SK-N-SH (cell line): ENCODE results near the gene HACD1. TPM values are rescaled to one million over a fixed set of nuclear protein-coding genes. Genes with fewer than 3 reads are reported as not detected.
A peak's percentile ranks its signal among the peaks of the same experiment; 100 is the strongest.

Experiments used
- CTCF ChIA-PET: fragments of 300-600, 350-600 bp; formaldehyde crosslinking; extraction: SDS; loops from one replicate; lab custom pipeline; 2021; lab: Yijun Ruan, JAX
- POLR2A ChIA-PET: fragments of 350-600 bp; sonication (Branson Sonifier 250); formaldehyde crosslinking; extraction: SDS; loops from one replicate; lab custom pipeline; 2020; ENCODE audit warnings: antibody characterized with exemption, inconsistent platforms; lab: Yijun Ruan, JAX
- DNase-seq: peaks from one replicate; pipeline ENCODE4 v3.0.0; 2012
- H2AFZ ChIP-seq: fragments of 200-600 bp; sonication (generic); 2 replicates; pipeline ENCODE4 v1.8.1; 2016; ENCODE audit warnings: antibody characterized with exemption, mild to moderate bottlenecking, low read depth
- H3F3A ChIP-seq: fragments of 200-600 bp; sonication (generic); replicated peaks from 2 replicates; pipeline ENCODE3; 2016; ENCODE audit warnings: antibody characterized with exemption, mild to moderate bottlenecking; ENCODE audit not compliant: insufficient read depth
- H3K27ac ChIP-seq, 2 experiments: fragments of 200-500 bp in 1 of 2; fragments of 200-600 bp in 1 of 2; sonication (Bioruptor generic) in 1 of 2; sonication (generic), shearing (Covaris generic) in 1 of 2; 2 replicates each; pipeline versions ENCODE4 v1.5.1 to v1.6.1; 2014 to 2016; ENCODE audit warnings: low read depth in 2 of 2, inconsistent platforms in 1 of 2, low read length in 1 of 2, mild to moderate bottlenecking in 1 of 2, mixed read lengths in 1 of 2
- H3K27me3 ChIP-seq: fragments of 200-600 bp; sonication (generic), shearing (Covaris generic); 2 replicates; pipeline ENCODE4 v1.6.1; 2016; ENCODE audit warnings: mixed run types; ENCODE audit not compliant: insufficient read depth
- H3K36me3 ChIP-seq, 2 experiments: fragments of 200-500 bp in 1 of 2; fragments of 200-600 bp in 1 of 2; sonication (Bioruptor generic) in 1 of 2; sonication (generic) in 1 of 2; replicated peaks in 1 of 2; 2 replicates each; pipeline versions ENCODE3 to v1.5.1; 2014 to 2016; ENCODE audit warnings: low read length in 1 of 2, mild to moderate bottlenecking in 1 of 2; ENCODE audit not compliant: insufficient read depth in 2 of 2, control insufficient read depth in 1 of 2
- H3K4me1 ChIP-seq, 2 experiments: fragments of 200-500 bp in 1 of 2; fragments of 200-600 bp in 1 of 2; sonication (Bioruptor generic) in 1 of 2; sonication (generic), shearing (Covaris generic) in 1 of 2; 2 replicates each; pipeline versions ENCODE4 v1.5.1 to v1.6.1; 2014 to 2016; ENCODE audit warnings: low read depth in 1 of 2, low read length in 1 of 2, mixed run types in 1 of 2; ENCODE audit not compliant: insufficient read depth in 2 of 2, control insufficient read depth in 1 of 2
- H3K4me2 ChIP-seq: fragments of 200-600 bp; sonication (generic), shearing (Covaris generic); 2 replicates; pipeline ENCODE4 v1.6.1; 2017; ENCODE audit warnings: mixed run types
- H3K4me3 ChIP-seq, 2 experiments: fragments of 200-500 bp in 1 of 2; fragments of 200-600 bp in 1 of 2; sonication (Bioruptor generic) in 1 of 2; sonication (generic), shearing (Covaris generic) in 1 of 2; 2 replicates each; pipeline versions ENCODE4 v1.5.1 to v1.8.1; 2014 to 2016; ENCODE audit warnings: low read depth in 2 of 2, inconsistent platforms in 1 of 2, low read length in 1 of 2, mild to moderate bottlenecking in 1 of 2, mixed read lengths in 1 of 2, moderate library complexity in 1 of 2
- H3K79me2 ChIP-seq: fragments of 200-600 bp; sonication (generic); 2 replicates; pipeline ENCODE4 v1.8.1; 2017; ENCODE audit warnings: mild to moderate bottlenecking; ENCODE audit not compliant: insufficient read depth
- H3K9ac ChIP-seq: fragments of 200-600 bp; sonication (generic); 2 replicates; pipeline ENCODE4 v1.6.1; 2017; ENCODE audit warnings: mixed run types
- H3K9me2 ChIP-seq: fragments of 200-600 bp; sonication (generic); 2 replicates; pipeline ENCODE4 v1.6.1; 2017; ENCODE audit warnings: mixed run types
- H3K9me3 ChIP-seq: fragments of 200-600 bp; sonication (generic); 2 replicates; pipeline ENCODE4 v1.6.1; 2017; ENCODE audit warnings: mixed run types, mild to moderate bottlenecking, moderate library complexity
- H4K20me1 ChIP-seq: fragments of 200-600 bp; sonication (generic); 2 replicates; pipeline ENCODE4 v1.6.1; 2017; ENCODE audit warnings: mild to moderate bottlenecking, mixed run types; ENCODE audit not compliant: insufficient read depth
- CHD2 ChIP-seq: fragments of 150-350 bp; IDR thresholded peaks from 2 replicates; pipeline ENCODE4 v1.6.1; 2018; ENCODE audit warnings: low read length; ENCODE audit not compliant: partially characterized antibody
- EP300 ChIP-seq, 2 experiments: IDR thresholded peaks; 2 replicates each; pipeline versions ENCODE4 v1.4.0 to v1.6.1; 2012; ENCODE audit warnings: borderline replicate concordance in 1 of 2, low read depth in 1 of 2, low read length in 1 of 2
- EZH2phosphoT487 ChIP-seq: fragments of 200-600 bp; sonication (generic); IDR thresholded peaks from 2 replicates; pipeline ENCODE4 v1.6.1; 2017; ENCODE audit warnings: low read depth, mixed run types, mild to moderate bottlenecking, antibody characterized with exemption, moderate library complexity, borderline replicate concordance
- FOXJ3 ChIP-seq: sonication (generic); formaldehyde crosslinking; IDR thresholded peaks from 2 replicates; pipeline ENCODE4 v1.5.1; 2020; ENCODE audit warnings: mild to moderate bottlenecking, missing genetic modification reagents
- GABPA ChIP-seq: IDR thresholded peaks from 2 replicates; pipeline ENCODE4 v1.4.0; 2012; ENCODE audit warnings: low read depth, mild to moderate bottlenecking
- MEF2A ChIP-seq: IDR thresholded peaks from 2 replicates; pipeline ENCODE4 v1.4.0; 2012; ENCODE audit warnings: low read depth, borderline replicate concordance
- MXI1 ChIP-seq: IDR thresholded peaks from 2 replicates; pipeline ENCODE4 v1.6.1; 2012; ENCODE audit warnings: mild to moderate bottlenecking, low read depth, low read length, improper control_type of control experiment
- NFIC ChIP-seq: IDR thresholded peaks from 2 replicates; pipeline ENCODE4 v1.4.0; 2012; ENCODE audit warnings: borderline replicate concordance
- NRF1 ChIP-seq: IDR thresholded peaks from 2 replicates; pipeline ENCODE4 v1.6.1; 2012; ENCODE audit warnings: low read depth, mild to moderate bottlenecking, low read length
- POLR2AphosphoS5 ChIP-seq: IDR thresholded peaks from 2 replicates; pipeline ENCODE4 v1.6.1; 2012; ENCODE audit warnings: low read depth, low read length
- RAD21 ChIP-seq: IDR thresholded peaks from 2 replicates; pipeline ENCODE4 v1.6.1; 2012; ENCODE audit warnings: mild to moderate bottlenecking, low read length
- RCOR1 ChIP-seq: fragments of 150-350 bp; IDR thresholded peaks from 2 replicates; pipeline ENCODE4 v1.6.1; 2017; ENCODE audit warnings: antibody characterized with exemption, low read length
- RFX5 ChIP-seq: IDR thresholded peaks from 2 replicates; pipeline ENCODE4 v1.6.1; 2012; ENCODE audit warnings: mild to moderate bottlenecking, improper control_type of control experiment, low read length
- SIN3A ChIP-seq: IDR thresholded peaks from 2 replicates; pipeline ENCODE4 v1.6.1; 2012; ENCODE audit warnings: low read depth, mild to moderate bottlenecking, low read length, moderate library complexity, borderline replicate concordance
- SMC3 ChIP-seq: IDR thresholded peaks from 2 replicates; pipeline ENCODE4 v1.6.1; 2012; ENCODE audit warnings: low read depth, low read length, improper control_type of control experiment
- TCF12 ChIP-seq: IDR thresholded peaks from 2 replicates; pipeline ENCODE4 v1.4.0; 2012
- WGBS: methylation state at CpG from one replicate; pipeline ENCODE4 v1.1.6; 2017; ENCODE audit warnings: low lambda C conversion rate; 5-methylcytosine and 5-hydroxymethylcytosine counted together
- polyA plus RNA-seq, 3 experiments: library from polyadenylated mRNA; depleted of rRNA; stranded (reverse); fragments of >200 nt; gene quantifications; 2 replicates each; pipeline ENCODE4 v1.2.3, GENCODE V29; 2012
- TF ChIP-seq, protein P1 (sequence below): IDR thresholded peaks from 2 replicates; pipeline ENCODE4; 2012
- TF ChIP-seq, protein P2 (sequence below): IDR thresholded peaks from 2 replicates; pipeline ENCODE4 v1.4.0; 2012; ENCODE audit warnings: low read depth, borderline replicate concordance
- TF ChIP-seq, protein P3 (sequence below): fragments of 150-350 bp; IDR thresholded peaks from 2 replicates; pipeline ENCODE4 v1.6.1; 2016; ENCODE audit warnings: mild to moderate bottlenecking, low read depth, low read length
- TF ChIP-seq, protein P4 (sequence below): IDR thresholded peaks from 2 replicates; pipeline ENCODE4 v1.4.0; 2012; ENCODE audit warnings: low read depth, borderline replicate concordance

HACD1 gene
- polyA plus RNA-seq, 1 of the 3 experiments (the other 2 are of a cell fraction), result 23.9 TPM

DNA sequence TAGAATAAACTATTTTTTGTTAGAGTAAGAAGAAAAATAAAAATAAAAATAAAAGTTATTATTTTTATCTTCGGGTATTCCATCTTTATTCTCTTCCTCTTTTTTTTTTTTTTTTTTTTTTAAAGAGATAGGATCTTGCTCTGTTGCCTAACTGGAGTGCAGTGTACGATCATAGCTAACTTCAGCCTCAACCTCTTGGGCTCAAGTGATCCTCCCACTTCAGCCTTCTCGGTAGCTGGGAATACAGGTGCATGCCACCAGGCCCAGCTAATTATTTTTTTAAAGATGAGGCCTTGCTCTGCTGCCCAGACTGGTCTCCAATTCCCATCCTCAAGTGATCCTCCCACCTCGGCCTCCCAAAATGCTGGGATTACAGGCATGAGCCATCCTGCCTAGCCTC lies 42.2 kb upstream of the HACD1 start (continued):
- TF ChIP-seq, protein P1, sequence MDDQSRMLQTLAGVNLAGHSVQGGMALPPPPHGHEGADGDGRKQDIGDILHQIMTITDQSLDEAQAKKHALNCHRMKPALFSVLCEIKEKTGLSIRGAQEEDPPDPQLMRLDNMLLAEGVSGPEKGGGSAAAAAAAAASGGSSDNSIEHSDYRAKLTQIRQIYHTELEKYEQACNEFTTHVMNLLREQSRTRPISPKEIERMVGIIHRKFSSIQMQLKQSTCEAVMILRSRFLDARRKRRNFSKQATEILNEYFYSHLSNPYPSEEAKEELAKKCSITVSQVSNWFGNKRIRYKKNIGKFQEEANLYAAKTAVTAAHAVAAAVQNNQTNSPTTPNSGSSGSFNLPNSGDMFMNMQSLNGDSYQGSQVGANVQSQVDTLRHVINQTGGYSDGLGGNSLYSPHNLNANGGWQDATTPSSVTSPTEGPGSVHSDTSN, result no peak
- TF ChIP-seq EZH2phosphoT487 (no peak), NFIC (no peak)
- TF ChIP-seq, all 33 proteins: peak for 0

DNA sequence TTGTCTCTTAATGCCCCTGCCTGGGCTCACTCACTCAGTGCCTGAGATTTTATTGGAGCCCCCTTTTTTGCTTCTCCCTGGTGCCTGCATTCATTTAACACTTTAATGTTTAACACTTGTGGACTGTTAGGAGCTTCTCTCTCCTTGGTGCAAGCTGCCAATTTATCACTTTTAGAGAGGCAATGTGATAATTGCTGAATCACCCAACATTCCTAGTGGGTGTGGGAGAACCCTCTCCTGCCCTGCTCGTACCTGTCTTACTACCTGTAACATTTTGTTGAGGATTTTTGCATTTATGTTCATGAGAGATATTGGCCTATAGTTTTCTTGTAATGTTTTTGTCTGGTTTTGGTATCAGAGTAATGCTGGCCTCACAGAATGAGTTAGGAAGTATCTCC lies 39.9 kb upstream of the HACD1 start:
- Histone ChIP-seq H3K9me3 (peaks cover 8% of the 10 kb centered on the region), H3K4me2 (no peak overlapping the region), H3K27me3 (no peaks in the 10 kb centered on the region), H3K9ac (no peak overlapping the region), H3K4me3 (no peak overlapping the region), H3K27ac (peak overlapping the region in 1 of 2 experiments; percentile 68; a peak in 1 of 4 replicates), H3K36me3 (peaks cover 3 to 13% of the 10 kb centered on the region in 2 experiments), H3F3A (peaks cover 37% of the 10 kb centered on the region), H3K79me2 (peaks cover 97% of the 10 kb centered on the region), H2AFZ (no peak overlapping the region), H4K20me1 (no peaks in the 10 kb centered on the region), H3K4me1 (peaks cover 0 to 19% of the 10 kb centered on the region in 2 experiments; a peak in 3 of 4 replicates), H3K9me2 (no peaks in the 10 kb centered on the region)
- ChIA-PET CTCF (interaction anchor here (1.1 kb wide), 1 partner anchor 9 kb away, joined by 3 read pairs; no protein-coding TSS in a partner anchor), POLR2A (no interaction called here)
- no peak for DNase-seq
- whole genome bisulfite sequencing, result 85% methylated on average over 1 of the region's 1 CpG
- TF ChIP-seq MXI1 (no peak), SIN3A (no peak), RFX5 (no peak), RCOR1 (no peak), SMC3 (no peak), NRF1 (no peak), CHD2 (no peak), FOXJ3 (CRISPR knock-in tag) (no peak), POLR2AphosphoS5 (no peak), GABPA (no peak), MEF2A (no peak), RAD21 (no peak), TCF12 (no peak), EP300 (IDR thresholded peaks at IDR 0.05; ENCODE audit: borderline replicate concordance in 1 of 2, low read depth in 1 of 2, low read length in 1 of 2) (no peak)
- TF ChIP-seq, protein P2, sequence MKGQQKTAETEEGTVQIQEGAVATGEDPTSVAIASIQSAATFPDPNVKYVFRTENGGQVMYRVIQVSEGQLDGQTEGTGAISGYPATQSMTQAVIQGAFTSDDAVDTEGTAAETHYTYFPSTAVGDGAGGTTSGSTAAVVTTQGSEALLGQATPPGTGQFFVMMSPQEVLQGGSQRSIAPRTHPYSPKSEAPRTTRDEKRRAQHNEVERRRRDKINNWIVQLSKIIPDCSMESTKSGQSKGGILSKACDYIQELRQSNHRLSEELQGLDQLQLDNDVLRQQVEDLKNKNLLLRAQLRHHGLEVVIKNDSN, result no peak
- TF ChIP-seq, protein P3, sequence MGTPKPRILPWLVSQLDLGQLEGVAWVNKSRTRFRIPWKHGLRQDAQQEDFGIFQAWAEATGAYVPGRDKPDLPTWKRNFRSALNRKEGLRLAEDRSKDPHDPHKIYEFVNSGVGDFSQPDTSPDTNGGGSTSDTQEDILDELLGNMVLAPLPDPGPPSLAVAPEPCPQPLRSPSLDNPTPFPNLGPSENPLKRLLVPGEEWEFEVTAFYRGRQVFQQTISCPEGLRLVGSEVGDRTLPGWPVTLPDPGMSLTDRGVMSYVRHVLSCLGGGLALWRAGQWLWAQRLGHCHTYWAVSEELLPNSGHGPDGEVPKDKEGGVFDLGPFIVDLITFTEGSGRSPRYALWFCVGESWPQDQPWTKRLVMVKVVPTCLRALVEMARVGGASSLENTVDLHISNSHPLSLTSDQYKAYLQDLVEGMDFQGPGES, result no peak
- TF ChIP-seq, protein P4, sequence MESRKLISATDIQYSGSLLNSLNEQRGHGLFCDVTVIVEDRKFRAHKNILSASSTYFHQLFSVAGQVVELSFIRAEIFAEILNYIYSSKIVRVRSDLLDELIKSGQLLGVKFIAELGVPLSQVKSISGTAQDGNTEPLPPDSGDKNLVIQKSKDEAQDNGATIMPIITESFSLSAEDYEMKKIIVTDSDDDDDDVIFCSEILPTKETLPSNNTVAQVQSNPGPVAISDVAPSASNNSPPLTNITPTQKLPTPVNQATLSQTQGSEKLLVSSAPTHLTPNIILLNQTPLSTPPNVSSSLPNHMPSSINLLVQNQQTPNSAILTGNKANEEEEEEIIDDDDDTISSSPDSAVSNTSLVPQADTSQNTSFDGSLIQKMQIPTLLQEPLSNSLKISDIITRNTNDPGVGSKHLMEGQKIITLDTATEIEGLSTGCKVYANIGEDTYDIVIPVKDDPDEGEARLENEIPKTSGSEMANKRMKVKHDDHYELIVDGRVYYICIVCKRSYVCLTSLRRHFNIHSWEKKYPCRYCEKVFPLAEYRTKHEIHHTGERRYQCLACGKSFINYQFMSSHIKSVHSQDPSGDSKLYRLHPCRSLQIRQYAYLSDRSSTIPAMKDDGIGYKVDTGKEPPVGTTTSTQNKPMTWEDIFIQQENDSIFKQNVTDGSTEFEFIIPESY, result no peak
